K562 (cell line): ENCODE measurements around the gene ROMO1. TPM values are rescaled to one million over a fixed set of nuclear protein-coding genes. Genes with fewer than 3 reads are reported as not detected.

Experiments used
- FOXA3 ChIP-seq, 2 experiments: fragments of 450-650 bp in 1 of 2; sonication (generic) in 1 of 2; formaldehyde crosslinking; IDR thresholded peaks in 1 of 2; conservative IDR thresholded peaks in 1 of 2; 2 replicates each; pipeline versions ENCODE4 v1.4.0 to v1.8.0; 2020 to 2022; ENCODE audit warnings: mild to moderate bottlenecking in 2 of 2, missing genetic modification reagents in 1 of 2
- HMGN3 ChIP-seq: IDR thresholded peaks from 2 replicates; pipeline ENCODE4 v1.6.1; 2011; ENCODE audit warnings: borderline replicate concordance, low read depth, mild to moderate bottlenecking, mixed read lengths, low read length; ENCODE audit not compliant: insufficient read length; ENCODE audit errors: extremely low read depth
- RAD21 ChIP-seq, 2 experiments: fragments of 250-450 bp in 1 of 2; fragments of 450-650 bp in 1 of 2; sonication (Bioruptor Pico) in 1 of 2; formaldehyde crosslinking in 1 of 2; IDR thresholded peaks in 1 of 2; conservative IDR thresholded peaks in 1 of 2; 2 replicates each; pipeline versions ENCODE4 v1.4.0 to v1.8.0; 2020 to 2022; ENCODE audit warnings: mild to moderate bottlenecking in 2 of 2, moderate library complexity in 1 of 2
- SAP30 ChIP-seq: fragments of 200-600 bp; sonication (generic); IDR thresholded peaks from 2 replicates; pipeline ENCODE4 v1.6.1; 2012; ENCODE audit warnings: borderline replicate concordance, low read depth, mild to moderate bottlenecking, moderate library complexity, low read length, control low read depth, inconsistent platforms; ENCODE audit not compliant: insufficient read depth, poor library complexity, severe bottlenecking
- ZNF124 ChIP-seq: sonication (generic); formaldehyde crosslinking; IDR thresholded peaks from 2 replicates; pipeline ENCODE4 v1.8.1; 2022; ENCODE audit warnings: missing genetic modification reagents
- ZNF197 ChIP-seq: fragments of 200-800 bp; sonication (Bioruptor generic); IDR thresholded peaks from 2 replicates; pipeline ENCODE4 v1.6.1; 2016; ENCODE audit warnings: low read depth, missing genetic modification characterization, missing compliant biosample characterization
- polyA plus RNA-seq, 8 experiments: library from polyadenylated mRNA; depleted of rRNA in 4 of 8; stranded (reverse) in 5 of 8; unstranded in 3 of 8; fragments of >200 nt; fragmentation: Nextera tagmentation in 2 of 8; fragmentation: Illumina TruSeq in 1 of 8; extraction: Ambion mirVana in 2 of 8; extraction: Trizol in 1 of 8; gene quantifications; 2 replicates each; pipeline versions ENCODE4 v1.2.1 to v1.2.3, GENCODE V29; 2011 to 2014; ENCODE audit warnings: inconsistent platforms in 1 of 8, missing spikeins in 1 of 8
- total RNA-seq, 7 experiments: library from RNA; depleted of rRNA in 6 of 7; stranded (reverse); fragments of >200 nt in 6 of 7; fragmentation: Illumina TruSeq in 2 of 7; extraction: Trizol in 2 of 7; gene quantifications; 2 replicates each; pipeline versions ENCODE4 v1.2.1 to v1.2.3, GENCODE V29; 2011 to 2021; ENCODE audit warnings: low replicate concordance in 1 of 7
- TF ChIP-seq, protein P1 (sequence below): fragments of 250-450 bp; sonication (Bioruptor Pico); IDR thresholded peaks from 2 replicates; pipeline ENCODE4 v1.4.0; 2020; ENCODE audit warnings: mild to moderate bottlenecking, moderate library complexity
- TF ChIP-seq, protein P2 (sequence below): sonication (generic); formaldehyde crosslinking; IDR thresholded peaks from 2 replicates; pipeline ENCODE4 v1.9.0; 2022; ENCODE audit warnings: mild to moderate bottlenecking, missing genetic modification reagents
- TF ChIP-seq, protein P3 (sequence below): fragments of 250-450 bp; sonication (Bioruptor Pico); IDR thresholded peaks from 2 replicates; pipeline ENCODE4 v1.5.1; 2021; ENCODE audit warnings: mild to moderate bottlenecking
- TF ChIP-seq, protein P4 (sequence below): sonication (generic); formaldehyde crosslinking; IDR thresholded peaks from 2 replicates; pipeline ENCODE4 v1.8.0; 2023; ENCODE audit warnings: missing genetic modification reagents, mild to moderate bottlenecking, borderline replicate concordance

Gene ROMO1
- total and polyA plus RNA-seq, 9 of the 15 experiments (the other 6 are each of a cell fraction or from before 2014, with no cell fraction given), result 31.8 to 741 (median 226) TPM

DNA sequence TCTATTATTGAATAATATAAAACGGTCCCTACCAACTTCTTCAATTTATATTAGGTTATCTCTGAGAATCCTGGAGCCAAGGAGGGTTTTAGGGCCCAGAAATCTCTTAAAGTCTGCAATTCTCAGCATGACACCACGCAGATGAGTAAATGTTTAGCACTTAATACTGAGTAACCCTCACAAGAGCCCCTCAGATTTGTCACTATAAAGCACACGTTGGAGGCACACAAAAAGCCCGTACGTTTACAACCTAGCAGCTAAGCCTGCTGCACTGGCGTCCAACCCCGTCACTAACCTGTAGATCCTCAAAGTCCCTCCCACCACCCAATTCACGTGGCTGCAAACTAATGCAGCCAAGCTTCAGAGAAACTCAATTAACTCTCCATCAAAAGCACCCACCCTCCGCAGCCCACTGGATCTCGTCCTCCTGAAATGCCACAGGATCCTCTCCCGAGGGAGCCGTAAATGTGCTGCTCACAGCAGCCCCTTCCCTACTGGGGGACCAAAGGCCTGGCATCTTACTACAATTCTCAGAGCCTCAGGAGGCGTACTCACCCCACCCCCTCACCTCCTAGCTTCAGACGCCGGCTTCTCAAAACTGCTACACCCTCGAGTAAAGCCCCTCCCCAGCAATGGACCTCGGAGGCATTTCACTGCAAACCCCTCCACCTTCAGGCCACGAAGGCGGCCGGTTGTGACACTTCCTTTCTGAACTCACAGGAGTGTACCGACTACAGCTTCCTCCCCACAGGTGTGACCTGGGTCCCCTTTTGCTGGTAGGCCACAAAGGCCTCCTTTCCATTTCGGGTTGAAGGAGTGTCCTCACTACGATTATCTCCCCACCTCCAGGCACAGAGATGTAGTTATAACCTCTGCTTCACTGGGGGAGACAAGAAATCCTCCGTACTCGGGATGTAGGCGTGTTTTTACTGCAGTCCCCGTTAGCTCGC is 35.4 kb upstream of the ROMO1 start (continued):
- TF ChIP-seq, protein P1, sequence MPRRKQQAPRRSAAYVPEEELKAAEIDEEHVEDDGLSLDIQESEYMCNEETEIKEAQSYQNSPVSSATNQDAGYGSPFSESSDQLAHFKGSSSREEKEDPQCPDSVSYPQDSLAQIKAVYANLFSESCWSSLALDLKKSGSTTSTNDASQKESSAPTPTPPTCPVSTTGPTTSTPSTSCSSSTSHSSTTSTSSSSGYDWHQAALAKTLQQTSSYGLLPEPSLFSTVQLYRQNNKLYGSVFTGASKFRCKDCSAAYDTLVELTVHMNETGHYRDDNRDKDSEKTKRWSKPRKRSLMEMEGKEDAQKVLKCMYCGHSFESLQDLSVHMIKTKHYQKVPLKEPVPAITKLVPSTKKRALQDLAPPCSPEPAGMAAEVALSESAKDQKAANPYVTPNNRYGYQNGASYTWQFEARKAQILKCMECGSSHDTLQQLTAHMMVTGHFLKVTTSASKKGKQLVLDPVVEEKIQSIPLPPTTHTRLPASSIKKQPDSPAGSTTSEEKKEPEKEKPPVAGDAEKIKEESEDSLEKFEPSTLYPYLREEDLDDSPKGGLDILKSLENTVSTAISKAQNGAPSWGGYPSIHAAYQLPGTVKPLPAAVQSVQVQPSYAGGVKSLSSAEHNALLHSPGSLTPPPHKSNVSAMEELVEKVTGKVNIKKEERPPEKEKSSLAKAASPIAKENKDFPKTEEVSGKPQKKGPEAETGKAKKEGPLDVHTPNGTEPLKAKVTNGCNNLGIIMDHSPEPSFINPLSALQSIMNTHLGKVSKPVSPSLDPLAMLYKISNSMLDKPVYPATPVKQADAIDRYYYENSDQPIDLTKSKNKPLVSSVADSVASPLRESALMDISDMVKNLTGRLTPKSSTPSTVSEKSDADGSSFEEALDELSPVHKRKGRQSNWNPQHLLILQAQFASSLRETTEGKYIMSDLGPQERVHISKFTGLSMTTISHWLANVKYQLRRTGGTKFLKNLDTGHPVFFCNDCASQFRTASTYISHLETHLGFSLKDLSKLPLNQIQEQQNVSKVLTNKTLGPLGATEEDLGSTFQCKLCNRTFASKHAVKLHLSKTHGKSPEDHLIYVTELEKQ (CRISPR knock-in tag), result no peak
- TF ChIP-seq RAD21 (CRISPR knock-in tag; conservative IDR thresholded peaks at IDR 0.05 in 1 of 2, IDR thresholded peaks at IDR 0.05 in 1 of 2) (no peak), SAP30 (peak; percentile 75), HMGN3 (no peak), ZNF197 (CRISPR knock-in tag) (no peak), FOXA3 (CRISPR knock-in tag; conservative IDR thresholded peaks at IDR 0.05 in 1 of 2, IDR thresholded peaks at IDR 0.05 in 1 of 2) (no peak), ZNF124 (CRISPR knock-in tag) (no peak)
- TF ChIP-seq, protein P2, sequence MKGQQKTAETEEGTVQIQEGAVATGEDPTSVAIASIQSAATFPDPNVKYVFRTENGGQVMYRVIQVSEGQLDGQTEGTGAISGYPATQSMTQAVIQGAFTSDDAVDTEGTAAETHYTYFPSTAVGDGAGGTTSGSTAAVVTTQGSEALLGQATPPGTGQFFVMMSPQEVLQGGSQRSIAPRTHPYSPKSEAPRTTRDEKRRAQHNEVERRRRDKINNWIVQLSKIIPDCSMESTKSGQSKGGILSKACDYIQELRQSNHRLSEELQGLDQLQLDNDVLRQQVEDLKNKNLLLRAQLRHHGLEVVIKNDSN (CRISPR knock-in tag), result 0 out of 2 replicates have a peak, but pooled peaks have one; percentile 8
- TF ChIP-seq, protein P3, sequence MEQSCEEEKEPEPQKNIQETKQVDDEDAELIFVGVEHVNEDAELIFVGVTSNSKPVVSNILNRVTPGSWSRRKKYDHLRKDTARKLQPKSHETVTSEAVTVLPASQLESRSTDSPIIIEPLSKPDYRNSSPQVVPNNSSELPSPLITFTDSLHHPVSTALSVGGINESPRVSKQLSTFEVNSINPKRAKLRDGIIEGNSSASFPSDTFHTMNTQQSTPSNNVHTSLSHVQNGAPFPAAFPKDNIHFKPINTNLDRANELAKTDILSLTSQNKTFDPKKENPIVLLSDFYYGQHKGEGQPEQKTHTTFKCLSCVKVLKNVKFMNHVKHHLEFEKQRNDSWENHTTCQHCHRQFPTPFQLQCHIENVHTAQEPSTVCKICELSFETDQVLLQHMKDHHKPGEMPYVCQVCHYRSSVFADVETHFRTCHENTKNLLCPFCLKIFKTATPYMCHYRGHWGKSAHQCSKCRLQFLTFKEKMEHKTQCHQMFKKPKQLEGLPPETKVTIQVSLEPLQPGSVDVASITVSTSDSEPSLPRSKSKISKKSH (CRISPR knock-in tag), result no peak
- TF ChIP-seq, protein P4, sequence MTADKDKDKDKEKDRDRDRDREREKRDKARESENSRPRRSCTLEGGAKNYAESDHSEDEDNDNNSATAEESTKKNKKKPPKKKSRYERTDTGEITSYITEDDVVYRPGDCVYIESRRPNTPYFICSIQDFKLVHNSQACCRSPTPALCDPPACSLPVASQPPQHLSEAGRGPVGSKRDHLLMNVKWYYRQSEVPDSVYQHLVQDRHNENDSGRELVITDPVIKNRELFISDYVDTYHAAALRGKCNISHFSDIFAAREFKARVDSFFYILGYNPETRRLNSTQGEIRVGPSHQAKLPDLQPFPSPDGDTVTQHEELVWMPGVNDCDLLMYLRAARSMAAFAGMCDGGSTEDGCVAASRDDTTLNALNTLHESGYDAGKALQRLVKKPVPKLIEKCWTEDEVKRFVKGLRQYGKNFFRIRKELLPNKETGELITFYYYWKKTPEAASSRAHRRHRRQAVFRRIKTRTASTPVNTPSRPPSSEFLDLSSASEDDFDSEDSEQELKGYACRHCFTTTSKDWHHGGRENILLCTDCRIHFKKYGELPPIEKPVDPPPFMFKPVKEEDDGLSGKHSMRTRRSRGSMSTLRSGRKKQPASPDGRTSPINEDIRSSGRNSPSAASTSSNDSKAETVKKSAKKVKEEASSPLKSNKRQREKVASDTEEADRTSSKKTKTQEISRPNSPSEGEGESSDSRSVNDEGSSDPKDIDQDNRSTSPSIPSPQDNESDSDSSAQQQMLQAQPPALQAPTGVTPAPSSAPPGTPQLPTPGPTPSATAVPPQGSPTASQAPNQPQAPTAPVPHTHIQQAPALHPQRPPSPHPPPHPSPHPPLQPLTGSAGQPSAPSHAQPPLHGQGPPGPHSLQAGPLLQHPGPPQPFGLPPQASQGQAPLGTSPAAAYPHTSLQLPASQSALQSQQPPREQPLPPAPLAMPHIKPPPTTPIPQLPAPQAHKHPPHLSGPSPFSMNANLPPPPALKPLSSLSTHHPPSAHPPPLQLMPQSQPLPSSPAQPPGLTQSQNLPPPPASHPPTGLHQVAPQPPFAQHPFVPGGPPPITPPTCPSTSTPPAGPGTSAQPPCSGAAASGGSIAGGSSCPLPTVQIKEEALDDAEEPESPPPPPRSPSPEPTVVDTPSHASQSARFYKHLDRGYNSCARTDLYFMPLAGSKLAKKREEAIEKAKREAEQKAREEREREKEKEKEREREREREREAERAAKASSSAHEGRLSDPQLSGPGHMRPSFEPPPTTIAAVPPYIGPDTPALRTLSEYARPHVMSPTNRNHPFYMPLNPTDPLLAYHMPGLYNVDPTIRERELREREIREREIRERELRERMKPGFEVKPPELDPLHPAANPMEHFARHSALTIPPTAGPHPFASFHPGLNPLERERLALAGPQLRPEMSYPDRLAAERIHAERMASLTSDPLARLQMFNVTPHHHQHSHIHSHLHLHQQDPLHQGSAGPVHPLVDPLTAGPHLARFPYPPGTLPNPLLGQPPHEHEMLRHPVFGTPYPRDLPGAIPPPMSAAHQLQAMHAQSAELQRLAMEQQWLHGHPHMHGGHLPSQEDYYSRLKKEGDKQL, result no peak
